Fibroblast of peridontal ligament (primary cell): Measurements from ENCODE around the gene SYP.
A peak's percentile ranks its signal among the peaks of the same experiment; 100 is the strongest.
"Not testable (repeated sequence)": the region's sequence is repeated elsewhere in the genome, so short reads cannot be mapped to it uniquely, and the experiment has no call there.

ENCODE experiments used
- DNase-seq: peaks from one replicate; pipeline ENCODE4 v3.0.0-alpha.2; 2010; ENCODE audit errors: extremely low read depth

The SYP gene

DNA sequence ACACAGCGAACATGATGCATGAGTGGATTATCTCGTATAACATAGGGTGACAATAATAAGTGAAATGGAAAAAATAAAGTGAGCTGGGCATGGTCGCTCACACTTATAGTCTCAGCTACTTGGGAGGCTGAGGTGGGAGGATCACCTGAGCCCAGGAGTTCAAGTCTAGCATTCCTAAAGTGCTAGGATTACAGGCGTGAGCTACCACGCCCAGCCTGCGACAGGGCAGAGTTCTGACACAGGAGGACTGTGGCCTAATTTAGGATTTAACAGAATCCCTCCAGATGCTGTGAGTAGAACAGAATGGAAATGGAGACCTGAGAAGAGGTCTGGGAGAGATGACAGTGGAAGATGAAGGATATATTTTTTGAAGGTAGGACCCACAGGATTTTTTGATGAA is 10.4 kb downstream of the SYP start:
- DNase-seq = no peak

GRCh38 chrX:49188468-49189076 is 11.4 kb downstream of the SYP start:
- no peak for DNase-seq

DNA sequence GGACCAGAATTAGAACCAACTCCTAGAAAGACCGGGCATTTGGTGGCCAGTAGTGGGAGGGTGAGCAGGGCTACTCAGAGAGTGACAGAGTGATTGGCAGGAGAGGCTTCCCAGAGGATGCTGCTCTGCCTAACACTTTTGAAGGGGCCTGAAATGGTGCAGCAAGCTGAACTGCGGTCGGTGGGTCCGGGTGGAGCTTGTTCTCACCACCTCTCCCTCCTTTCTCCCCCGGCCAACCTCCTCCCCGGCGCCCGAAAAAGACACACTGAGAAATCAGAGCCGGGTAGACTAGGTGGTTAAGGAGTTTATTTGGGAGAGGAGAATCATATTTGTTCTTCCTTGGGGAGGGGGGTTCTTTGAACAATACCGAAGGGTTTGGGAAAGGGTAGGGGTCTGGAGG is 12.5 kb downstream of the SYP start:
- DNase-seq = no peak

DNA sequence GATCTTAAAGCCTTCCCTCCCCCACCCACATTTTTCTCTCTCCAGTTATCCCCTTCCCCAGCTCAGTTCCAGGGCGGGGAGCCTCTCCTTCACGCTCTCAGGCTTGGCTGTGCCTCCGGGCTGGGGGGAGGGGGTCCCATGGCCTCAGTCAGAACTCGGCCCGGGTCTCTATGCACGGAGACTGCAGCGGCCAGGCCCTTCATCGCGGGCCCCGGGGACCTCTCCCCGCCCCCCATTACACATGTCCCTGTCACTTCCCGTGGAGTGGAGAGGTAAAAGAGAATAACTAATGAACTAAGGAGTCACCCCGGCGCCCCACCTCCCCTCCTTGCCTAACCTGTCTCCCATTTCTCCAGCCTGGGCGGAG is 13.0 kb downstream of the SYP start:
- DNase-seq = no peak

DNA sequence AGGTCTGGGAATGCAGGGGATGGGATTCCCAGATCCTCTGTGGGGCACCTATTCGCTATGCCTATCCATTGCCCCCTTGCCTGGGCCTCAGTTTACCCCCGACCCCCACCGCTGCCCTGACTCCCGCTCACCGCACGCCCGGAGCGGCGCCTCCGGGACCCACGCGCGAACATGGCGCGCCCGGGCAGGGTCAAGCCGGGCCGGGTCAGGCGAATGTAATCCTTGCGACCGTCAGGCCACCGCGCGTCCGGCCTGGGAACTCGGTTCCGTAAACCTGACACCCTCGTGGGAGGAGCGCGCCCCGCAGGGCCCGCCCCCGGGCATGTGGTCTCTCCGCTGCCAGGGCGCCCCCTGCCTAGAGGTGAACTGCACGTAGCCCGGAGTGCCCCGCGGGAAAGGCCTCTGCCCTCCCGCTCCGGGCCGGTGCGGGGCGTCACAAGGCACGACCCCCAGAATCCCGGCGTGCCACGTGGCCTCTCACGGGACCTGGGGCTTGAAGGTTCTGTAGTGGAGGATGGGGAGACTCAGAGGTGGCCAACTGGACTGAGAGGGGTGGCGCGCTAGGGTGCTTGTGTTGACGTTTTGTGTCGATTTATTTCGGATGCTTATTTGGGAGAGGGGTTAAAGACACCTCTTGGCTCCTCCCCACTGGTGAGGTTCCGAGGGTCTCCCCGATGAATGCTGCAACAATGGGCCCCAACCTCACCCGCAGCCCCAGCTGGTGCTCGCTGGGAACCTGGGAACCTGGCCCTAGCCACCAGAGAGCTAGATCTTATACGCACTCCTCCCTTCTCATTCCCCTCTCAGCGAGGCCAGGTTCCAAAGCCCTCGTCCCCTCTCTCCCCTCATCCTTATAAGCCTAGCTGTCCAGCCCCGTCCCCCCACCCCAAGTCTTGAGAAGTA is 13.6 kb downstream of the SYP start, which contains the start of gene PRICKLE3:
TSS of gene PRICKLE3 (minus strand) at position 249 of the 903 bp plus-strand sequence. CDS start at position 173, 76 bp downstream.
- peak; percentile 41 for DNase-seq

DNA sequence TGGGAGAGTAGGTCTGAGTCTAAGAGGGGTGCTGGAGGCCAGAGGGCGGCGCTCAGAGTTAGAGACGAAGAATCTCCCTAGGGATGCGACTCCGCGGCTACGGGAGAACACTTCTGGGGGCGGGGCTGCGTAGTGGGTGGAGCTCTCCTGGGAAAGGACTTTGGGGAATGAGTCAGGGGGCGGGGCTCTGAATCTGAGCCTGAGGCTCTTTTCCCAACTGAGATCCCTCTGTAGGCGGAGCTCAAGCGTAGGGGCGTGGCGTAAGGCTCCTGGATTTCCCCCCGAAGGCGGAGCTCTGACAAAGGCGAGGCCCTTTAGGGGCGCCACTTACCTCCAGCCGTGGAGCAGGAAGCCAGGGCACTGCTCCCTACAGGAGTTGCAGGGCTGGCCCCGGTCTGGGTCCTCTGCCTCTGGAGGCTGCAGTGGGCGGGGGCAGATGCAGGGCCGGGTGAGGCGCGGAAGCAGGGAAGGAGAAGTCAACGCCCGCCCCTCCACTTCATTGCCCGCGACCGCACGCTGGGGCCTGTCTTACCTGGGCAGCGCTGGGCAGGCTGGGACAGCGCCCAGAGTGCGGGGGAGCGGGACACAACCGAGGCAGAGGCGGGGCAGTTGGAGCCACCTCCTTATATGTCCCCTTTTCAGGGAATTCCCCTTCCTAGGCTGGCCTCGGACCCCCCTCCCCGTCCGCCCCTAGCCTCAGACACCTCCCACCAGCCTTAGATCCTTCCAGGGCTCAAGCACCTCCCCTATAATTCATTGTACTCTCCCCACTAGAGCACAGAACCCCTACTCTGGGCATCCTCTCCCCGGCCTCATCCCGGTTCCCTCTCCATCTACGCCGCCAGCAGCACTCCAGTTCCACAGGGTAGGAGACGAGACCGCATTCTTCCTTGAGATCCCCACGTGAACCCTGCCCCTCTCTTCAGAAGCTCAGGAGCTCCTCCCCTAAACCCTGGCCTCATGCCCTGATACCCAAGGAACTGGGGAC is 15.4 kb downstream of the SYP start:
- peak; percentile 84 for DNase-seq

GRCh38 chrX:49183701-49184281 is 16.2 kb downstream of the SYP start:
- no peak for DNase-seq

DNA sequence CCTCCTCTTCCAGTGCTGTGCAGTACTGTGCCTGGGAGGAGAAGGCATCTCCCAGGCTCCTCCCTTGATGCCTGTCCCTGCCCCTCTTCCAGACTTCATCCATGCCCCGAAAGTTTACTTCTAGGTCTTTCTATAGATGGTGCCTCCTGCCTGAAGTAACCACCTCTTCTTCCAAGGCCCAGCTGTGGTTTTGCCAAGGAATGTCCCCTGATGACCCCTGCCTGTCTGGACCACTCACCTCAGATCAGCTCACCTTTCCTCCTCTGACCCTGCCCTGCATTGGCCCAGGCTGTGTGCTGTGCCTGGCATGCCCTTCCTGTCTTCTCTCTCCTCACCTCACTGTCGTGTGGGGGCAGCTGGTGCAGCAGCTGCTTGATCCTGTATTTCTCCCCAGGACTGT is 20.6 kb downstream of the SYP start:
- no peak for DNase-seq

DNA sequence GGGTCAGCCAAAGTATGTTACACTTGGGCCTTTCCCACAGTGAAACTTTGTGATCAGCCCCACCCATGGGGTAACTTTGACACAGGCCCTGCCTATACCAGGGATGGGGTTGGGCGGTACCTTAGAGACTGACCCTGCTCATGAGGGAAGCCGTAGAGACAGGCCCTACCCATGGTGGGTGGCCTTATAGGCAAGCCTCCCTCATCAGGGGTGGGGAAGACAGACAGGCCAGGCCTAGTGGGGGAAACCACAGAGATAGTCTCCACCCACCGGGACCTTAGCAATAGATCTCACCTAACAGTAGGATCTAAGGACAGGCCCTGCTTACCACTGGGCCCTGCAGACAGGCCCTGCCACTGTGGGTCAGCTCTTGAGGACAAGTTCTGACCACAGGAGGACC is 21.5 kb downstream of the SYP start:
- DNase-seq = no peak

- DNase-seq = no peak
Observed at GRCh38 chrX:49177873-49178480, 22.0 kb downstream of the SYP start.

GRCh38 chrX:49177338-49177833 is 22.6 kb downstream of the SYP start:
- DNase-seq = no peak

- DNase-seq = no peak
Observed at GRCh38 chrX:49176421-49177326, 23.3 kb downstream of the SYP start.

DNA sequence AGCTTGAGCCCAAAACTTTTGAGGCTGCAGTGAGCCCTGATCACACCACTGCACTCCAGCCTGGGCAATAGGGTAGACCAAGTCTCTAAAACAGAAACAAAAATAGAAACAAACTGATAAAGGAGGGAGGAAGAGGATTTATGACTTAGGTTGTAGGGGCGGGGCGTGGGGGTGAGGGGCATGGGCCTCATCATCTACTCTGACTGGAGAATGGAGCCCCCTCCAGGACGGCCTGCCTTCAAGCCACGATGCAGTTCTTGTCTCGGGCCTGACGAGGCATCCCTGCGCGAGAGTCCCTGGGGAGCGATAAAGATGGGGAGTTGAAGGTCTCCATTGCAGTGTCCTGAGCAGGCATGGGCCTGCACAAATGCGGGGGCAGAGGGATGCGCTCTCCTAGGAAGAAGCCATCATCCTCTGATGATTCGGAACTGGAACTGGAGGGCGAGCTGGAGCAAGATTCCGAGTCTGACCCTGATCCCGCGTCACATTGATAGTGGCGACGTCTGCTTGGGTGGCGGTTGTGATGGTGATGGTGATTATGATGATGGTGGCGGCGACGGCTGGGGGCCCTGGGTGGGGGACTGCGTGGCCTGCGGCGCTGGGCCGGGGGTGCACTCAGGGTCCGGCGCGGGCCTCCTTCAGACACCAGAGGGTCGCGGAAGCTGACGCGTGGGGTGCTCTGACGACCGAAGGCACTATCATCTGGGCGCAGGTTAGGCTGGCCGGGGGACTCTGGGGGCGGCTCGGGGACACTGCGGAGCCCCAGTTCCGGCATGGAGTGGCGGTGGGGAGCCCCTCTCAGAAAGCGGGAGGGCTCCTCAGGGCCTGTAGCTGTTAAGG is 24.3 kb downstream of the SYP start:
- DNase-seq = no peak

GRCh38 chrX:49174723-49175122 is 25.3 kb downstream of the SYP start:
- no peak for DNase-seq

DNA sequence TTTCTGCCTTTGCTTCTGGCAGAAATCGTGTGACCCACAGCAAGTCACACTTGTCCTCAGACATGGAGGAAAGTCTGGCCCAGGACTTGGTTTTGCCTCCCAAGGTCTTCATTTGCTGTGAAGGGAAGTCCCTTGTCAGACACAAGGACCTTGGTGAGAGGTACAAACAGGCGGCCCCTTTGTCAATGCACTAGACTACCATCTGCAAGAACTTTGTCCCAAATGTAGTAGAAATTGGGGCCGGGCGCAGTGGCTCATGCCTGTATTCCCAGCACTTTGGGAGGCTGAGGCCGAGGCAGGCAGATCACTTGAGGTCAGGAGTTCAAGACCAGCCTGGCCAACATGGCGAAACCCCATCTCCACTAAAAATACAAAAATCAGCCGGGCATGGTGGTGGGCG is 26.4 kb downstream of the SYP start:
- not testable (repeated sequence) for DNase-seq

DNA sequence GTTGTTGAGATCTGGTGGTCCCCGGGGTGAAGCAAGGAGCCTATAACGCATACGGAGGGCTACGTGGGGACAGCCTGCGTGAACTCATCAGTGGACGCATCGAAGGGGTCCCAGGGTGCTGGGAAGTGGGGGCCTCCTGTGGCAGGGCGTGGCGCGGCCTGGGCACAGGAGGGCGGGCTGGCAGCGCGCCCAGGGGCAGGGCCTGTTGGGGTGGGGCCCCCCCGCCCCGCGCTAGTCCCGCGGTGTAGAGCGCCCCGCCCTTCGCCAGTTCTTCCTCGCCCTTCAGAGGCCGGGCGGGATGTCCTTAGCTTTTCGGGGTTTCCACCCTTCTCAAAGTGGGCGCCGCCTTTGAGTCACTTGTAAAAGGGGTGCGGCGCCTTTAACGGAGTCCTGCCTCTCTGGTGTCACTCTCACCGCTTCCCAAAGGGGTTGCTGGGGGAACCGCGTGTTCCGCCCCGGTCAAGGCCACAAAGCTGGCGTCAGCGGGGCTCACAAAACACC is 27.7 kb downstream of the SYP start:
- no peak for DNase-seq

GRCh38 chrX:49171752-49172279 is 28.2 kb downstream of the SYP start, which contains the start of gene PLP2:
PLP2 (plus strand) TSS chrX:49171898; CDS start chrX:49172001, 103 bp downstream.
- no peak for DNase-seq

DNA sequence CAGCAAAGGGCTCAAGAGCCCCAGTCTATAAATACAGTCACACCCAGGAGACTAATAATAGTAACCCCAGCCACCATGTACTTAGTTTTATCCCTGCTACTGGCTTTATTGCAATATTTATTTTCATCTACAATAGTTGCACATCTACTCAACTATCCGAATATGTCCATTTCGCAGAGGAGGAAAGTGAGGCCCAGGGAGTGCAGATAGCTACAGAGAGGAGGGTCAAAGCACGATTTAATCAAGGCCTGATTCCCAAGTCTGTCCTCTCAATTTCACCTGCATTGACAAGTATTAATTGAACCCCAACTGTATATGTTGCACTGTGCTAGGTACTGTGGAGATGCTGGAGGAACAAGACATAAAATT is 32.3 kb downstream of the SYP start:
- no peak for DNase-seq
